Psoas muscle (tissue), 8 donors: ENCODE results near the gene GLT1D1. TPM values are rescaled to one million over a fixed set of nuclear protein-coding genes. Genes with fewer than 3 reads are reported as not detected.

ENCODE experiments used
- ATAC-seq, 4 donors: fragments of 200-7000 bp; cut with Tn5 transposase; one replicate each; pipeline ENCODE4 v1.9.1; 2020; ENCODE audit warnings: moderate library complexity in 3 of 4, mild to moderate bottlenecking in 2 of 4
- DNase-seq, 2 donors: peaks; one replicate each; pipeline ENCODE4 v3.0.0-alpha.2; 2020
- H3K27ac ChIP-seq: fragments of 200-600 bp; one replicate; pipeline ENCODE4 v1.8.0; 2022
- H3K27me3 ChIP-seq, 3 donors: fragments of 200-600 bp in 1 of 3; one replicate each; pipeline versions ENCODE4 v1.6.1 to v1.8.0; 2013 to 2022; ENCODE audit warnings: low read length in 2 of 3, mild to moderate bottlenecking in 2 of 3, moderate library complexity in 1 of 3; ENCODE audit not compliant: insufficient read depth in 3 of 3
- H3K36me3 ChIP-seq, 2 donors: fragments of 200-600 bp in 1 of 2; one replicate each; pipeline versions ENCODE4 v1.6.1 to v1.8.0; 2013 to 2022; ENCODE audit warnings: low read depth in 1 of 2, mild to moderate bottlenecking in 1 of 2, moderate library complexity in 1 of 2; ENCODE audit not compliant: insufficient read depth in 1 of 2
- H3K4me1 ChIP-seq: fragments of 200-600 bp; one replicate; pipeline ENCODE4 v1.8.0; 2022
- H3K4me3 ChIP-seq: fragments of 200-600 bp; one replicate; pipeline ENCODE4 v1.8.0; 2022; ENCODE audit warnings: mild to moderate bottlenecking
- H3K9me3 ChIP-seq: fragments of 200-600 bp; one replicate; pipeline ENCODE4 v1.8.0; 2022
- CTCF ChIP-seq: fragments of 200-600 bp; IDR thresholded peaks from one replicate; pipeline ENCODE4 v1.8.0; 2022; ENCODE audit warnings: antibody characterized with exemption
- WGBS, 3 donors: extraction: QIAGEN DNeasy Blood & Tissue Kit; methylation state at CpG; one replicate each; pipeline versions ENCODE4 v1.1.6 to v1.1.7; 2013; 5-methylcytosine and 5-hydroxymethylcytosine counted together
- intact Hi-C, 2 donors: fragments of 100-400 bp; cut with DNase I; formaldehyde crosslinking; loops; one replicate each; pipeline versions ENCODE4 v1.11.0 to v1.14.2; 2022
- polyA plus RNA-seq, 3 donors: library from polyadenylated mRNA; stranded (reverse); fragments of 200-250 nt; gene quantifications; one replicate each; pipeline ENCODE4 v1.2.3, GENCODE V29; 2013
- total RNA-seq, 4 donors: library from RNA; stranded (reverse); fragmentation: NEBNext Ultra II Directional in 2 of 4; extraction: Animal tissue kit (Norgen Biotek cat#: 25700) in 2 of 4; gene quantifications; one replicate each; pipeline versions ENCODE4 v1.2.1 to v1.2.4, GENCODE V29; 2021 to 2023
- donor health status: healthy with polysubstance abuse.
- donor health status: DM: no; HTN: no; CAD: no; lungs with moderate emphysema.
- donor health status: Bipolar disorder and iron deficiency.
- donor health status: healthy.
- donor health status: DM: yes; HTN: yes; CAD: no.
- donor health status: DM: no; HTN: no; CAD: no.
- donor health status: DM: no; HTN: no; CAD: no.
- donor health status: DM: yes; HTN: yes; CAD: no.

Gene GLT1D1
- total and polyA plus RNA-seq, 7 donors: 0.32 to 3.1 (median 0.95) TPM

GRCh38 chr12:128816643-128816920, 36.7 kb upstream of the GLT1D1 start:
- H3K27me3 ChIP-seq: no peaks in the 10 kb centered on the region
- WGBS, 3 donors: 84 to 91% (median 88%) methylated on average over 4 of the region's 4 CpGs
- H3K9me3 ChIP-seq: no peaks in the 10 kb centered on the region
- H3K27ac ChIP-seq: peak overlapping the region; percentile 95
- H3K4me1 ChIP-seq: peaks cover 82% of the 10 kb centered on the region
- peaks cover 0 to 12% of the 10 kb centered on the region in 2 donors for H3K36me3 ChIP-seq
- TF ChIP-seq CTCF: no peak
- H3K4me3 ChIP-seq: peak overlapping the region; percentile 46
- ATAC-seq: peak in 1 of 4 donors; percentile 1
- intact Hi-C loops: no loop called here
- DNase-seq: no peak

GRCh38 chr12:128817111-128818015, 35.9 kb upstream of the GLT1D1 start:
- 23 to 25% (median 24%) methylated on average over 8 of the region's 8 CpGs for WGBS, 3 donors
- DNase-seq (peak; percentile 70 to 86), ATAC-seq (peak; percentile 72 to 87 (median 84))
- Histone ChIP-seq H3K27ac (peak overlapping the region; percentile 95), H3K4me1 (peaks cover 82% of the 10 kb centered on the region), H3K4me3 (peak overlapping the region; percentile 46), H3K27me3 (no peaks in the 10 kb centered on the region), H3K36me3 (peaks cover 0 to 12% of the 10 kb centered on the region in 2 donors), H3K9me3 (no peaks in the 10 kb centered on the region)
- no peak for TF ChIP-seq CTCF
- intact Hi-C loops: no loop called here

- no peaks in the 10 kb centered on the region for H3K9me3 ChIP-seq
- peak overlapping the region; percentile 95 for H3K27ac ChIP-seq
- DNase-seq (no peak), ATAC-seq (peak in 3 of 4 donors; percentile 13 to 41 (median 19))
- H3K4me1 ChIP-seq: peaks cover 76% of the 10 kb centered on the region
- no peak for TF ChIP-seq CTCF
- H3K27me3 ChIP-seq: no peaks in the 10 kb centered on the region
- peak overlapping the region; percentile 19 for H3K4me3 ChIP-seq
- whole genome bisulfite sequencing, 3 donors: 34 to 48% (median 36%) methylated on average over 13 of the region's 13 CpGs
- intact Hi-C loops: no loop called here
- peaks cover 0 to 12% of the 10 kb centered on the region in 2 donors for H3K36me3 ChIP-seq
Observed at GRCh38 chr12:128818065-128819022, 34.9 kb upstream of the GLT1D1 start.

- H3K27ac ChIP-seq: peak overlapping the region; percentile 95
- no peak for ATAC-seq
- intact Hi-C loops: loop anchor here in 1 of 2 donors (5.0 kb wide), 1 partner anchor 32 kb away; no protein-coding TSS in a partner anchor
- WGBS, 3 donors: 45 to 62% (median 46%) methylated on average over 16 of the region's 16 CpGs
- peaks cover 69% of the 10 kb centered on the region for H3K4me1 ChIP-seq
- peak overlapping the region; percentile 15 for H3K4me3 ChIP-seq
- H3K9me3 ChIP-seq: no peaks in the 10 kb centered on the region
- TF ChIP-seq CTCF: no peak
- no peak for DNase-seq
- H3K36me3 ChIP-seq: peaks cover 0 to 7% of the 10 kb centered on the region in 2 donors
- no peaks in the 10 kb centered on the region for H3K27me3 ChIP-seq
Observed at GRCh38 chr12:128819293-128820144, 33.8 kb upstream of the GLT1D1 start.
